GM18951 (cell line): ENCODE results near the gene IGF2BP2.

Source experiments
- POLR2A ChIP-seq: IDR thresholded peaks from 4 replicates; pipeline ENCODE4 v1.6.1; 2011; ENCODE audit warnings: mild to moderate bottlenecking; ENCODE audit not compliant: insufficient read length, insufficient read depth; ENCODE audit errors: extremely low read depth
- in situ Hi-C: fragments of 300-500 bp; cut with MboI; formaldehyde crosslinking; loops from one replicate; pipeline ENCODE4 v1.12.0; 2022; ENCODE audit warnings: low sequenced_read_pairs, mixed read lengths, inconsistent platforms; ENCODE audit not compliant: unreplicated experiment

Gene IGF2BP2

DNA sequence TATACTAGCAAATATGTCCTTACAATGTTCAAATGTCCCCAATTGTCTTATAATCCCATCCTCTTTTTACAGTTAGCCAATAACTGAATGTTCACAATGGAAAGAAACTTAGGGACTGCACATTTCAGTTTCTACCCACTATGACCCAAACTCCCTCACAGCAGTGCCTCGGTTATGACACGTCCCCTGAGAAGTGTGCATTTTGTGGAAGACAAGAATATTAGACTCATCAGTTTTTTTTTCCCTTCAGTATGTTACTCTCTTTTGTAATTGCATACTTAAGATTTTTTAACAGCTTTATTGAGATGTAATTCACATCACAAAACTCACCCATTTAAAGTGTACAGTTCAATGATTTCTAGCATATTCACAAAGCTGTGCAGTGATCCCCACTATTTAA is 64.8 kb downstream of the IGF2BP2 start:
- TF ChIP-seq POLR2A, result no peak
- in situ Hi-C loops, result no loop called here

- TF ChIP-seq POLR2A, result no peak
- in situ Hi-C loops, result no loop called here
These were observed 65.3 kb downstream of the IGF2BP2 start for GRCh38 chr3:185759512-185759911.

DNA sequence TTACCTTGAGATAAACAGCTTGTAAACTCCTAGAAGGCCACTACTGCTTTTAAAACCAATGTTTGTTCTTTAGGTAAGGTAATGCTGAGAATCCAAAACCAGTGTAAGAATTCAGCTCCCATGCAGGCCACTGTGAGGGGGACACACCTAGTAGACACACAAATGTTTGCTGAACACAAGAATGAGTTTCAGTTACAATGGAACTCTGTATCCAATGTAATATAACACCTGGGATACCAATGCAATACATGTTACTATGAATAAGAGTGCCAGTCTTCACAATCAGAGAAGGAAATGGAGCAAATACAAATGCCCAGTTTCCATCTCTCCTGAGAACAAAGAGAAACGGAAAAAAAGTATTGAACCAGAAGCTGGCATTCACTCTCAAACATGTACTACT is 65.9 kb downstream of the IGF2BP2 start:
- TF ChIP-seq POLR2A, result no peak
- in situ Hi-C loops, result no loop called here

DNA sequence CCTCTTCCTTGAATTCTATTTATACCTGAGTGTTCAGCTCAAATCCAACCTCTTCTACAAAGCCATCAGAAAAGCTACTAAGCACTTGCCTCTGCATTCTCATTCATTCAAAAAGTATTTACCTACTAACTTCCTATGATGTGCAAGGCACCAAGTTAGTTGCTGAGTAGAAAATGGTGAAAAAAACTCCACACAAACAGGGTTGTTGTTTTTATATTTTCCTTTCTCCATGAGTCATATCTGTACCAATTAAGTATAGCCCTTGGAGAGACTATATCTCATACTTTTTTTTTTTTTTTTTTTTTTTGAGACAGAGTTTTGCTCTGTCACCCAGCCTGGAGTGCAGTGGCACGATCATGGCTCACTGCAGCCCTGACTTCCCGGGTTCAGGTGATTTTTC is 67.7 kb downstream of the IGF2BP2 start:
- in situ Hi-C loops, result no loop called here
- no peak for TF ChIP-seq POLR2A

DNA sequence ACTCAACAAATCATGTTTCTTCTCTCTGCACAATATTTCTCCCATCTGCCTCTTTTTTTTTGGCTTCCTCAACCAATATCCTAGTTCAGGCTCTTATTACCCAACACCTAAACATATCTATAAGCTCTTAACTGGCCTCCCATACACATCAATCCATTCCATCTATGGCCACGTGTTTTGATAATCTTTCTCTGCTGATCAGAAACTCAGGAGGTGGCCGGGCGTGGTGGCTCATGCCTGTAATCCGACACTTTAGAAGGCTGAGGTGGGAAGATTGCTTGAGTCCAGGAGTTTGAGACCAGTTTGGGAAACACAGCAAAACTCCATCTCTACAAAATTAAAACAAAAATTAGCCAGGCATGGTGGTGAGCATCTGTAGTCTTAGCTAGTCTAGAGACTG is 68.4 kb downstream of the IGF2BP2 start:
- no peak for TF ChIP-seq POLR2A
- in situ Hi-C loops, result no loop called here

GRCh38 chr3:185754920-185755319 is 69.9 kb downstream of the IGF2BP2 start:
- TF ChIP-seq POLR2A, result no peak

DNA sequence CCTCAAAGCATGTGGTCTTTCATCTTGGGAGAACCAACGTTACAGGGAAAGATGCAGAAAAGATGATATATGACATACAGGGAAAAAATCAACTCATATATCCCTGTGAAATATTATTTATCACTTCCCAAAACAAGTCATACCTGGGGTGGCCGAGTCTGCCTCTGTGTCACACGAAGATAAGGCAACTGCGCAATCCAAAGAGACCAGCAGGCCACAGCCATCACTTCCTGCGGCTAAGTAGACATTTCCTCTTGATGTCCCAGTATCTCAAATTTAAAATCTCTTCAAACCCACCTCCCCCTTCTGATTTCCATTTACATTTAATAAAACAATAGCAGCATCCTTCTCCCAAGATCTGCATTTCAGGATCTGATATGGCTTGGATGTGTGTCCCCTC is 71.5 kb downstream of the IGF2BP2 start:
- no peak for TF ChIP-seq POLR2A
- in situ Hi-C loops, result no loop called here

More at GRCh38 chr3:185754920-185755319, 69.9 kb downstream of the IGF2BP2 start:
- in situ Hi-C loops, result no loop called here

- in situ Hi-C loops, result no loop called here
- no peak for TF ChIP-seq POLR2A
These were observed 74.1 kb downstream of the IGF2BP2 start for GRCh38 chr3:185750702-185751101.

- in situ Hi-C loops, result no loop called here
- TF ChIP-seq POLR2A, result no peak
These were observed 74.8 kb downstream of the IGF2BP2 start for GRCh38 chr3:185750015-185750414.

DNA sequence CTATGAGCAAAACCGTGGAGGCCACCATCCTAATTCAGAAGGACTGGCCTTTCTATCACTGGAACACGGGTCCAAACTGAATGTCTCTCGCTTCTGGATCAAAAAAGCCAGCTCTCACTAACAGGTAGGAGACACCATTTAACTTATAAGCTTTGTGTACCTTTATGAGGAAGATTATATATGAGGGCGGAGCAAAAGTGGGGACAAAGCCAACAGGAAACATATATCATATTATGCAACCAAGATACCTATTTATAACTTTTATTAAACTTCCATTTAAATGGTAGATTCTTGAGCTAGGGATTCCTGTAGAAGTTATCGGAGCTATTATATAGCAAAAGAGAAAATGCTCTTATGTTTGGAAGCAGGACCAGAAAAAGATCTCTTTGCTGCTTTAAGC is 78.4 kb downstream of the IGF2BP2 start:
- TF ChIP-seq POLR2A, result no peak
- in situ Hi-C loops, result no loop called here

DNA sequence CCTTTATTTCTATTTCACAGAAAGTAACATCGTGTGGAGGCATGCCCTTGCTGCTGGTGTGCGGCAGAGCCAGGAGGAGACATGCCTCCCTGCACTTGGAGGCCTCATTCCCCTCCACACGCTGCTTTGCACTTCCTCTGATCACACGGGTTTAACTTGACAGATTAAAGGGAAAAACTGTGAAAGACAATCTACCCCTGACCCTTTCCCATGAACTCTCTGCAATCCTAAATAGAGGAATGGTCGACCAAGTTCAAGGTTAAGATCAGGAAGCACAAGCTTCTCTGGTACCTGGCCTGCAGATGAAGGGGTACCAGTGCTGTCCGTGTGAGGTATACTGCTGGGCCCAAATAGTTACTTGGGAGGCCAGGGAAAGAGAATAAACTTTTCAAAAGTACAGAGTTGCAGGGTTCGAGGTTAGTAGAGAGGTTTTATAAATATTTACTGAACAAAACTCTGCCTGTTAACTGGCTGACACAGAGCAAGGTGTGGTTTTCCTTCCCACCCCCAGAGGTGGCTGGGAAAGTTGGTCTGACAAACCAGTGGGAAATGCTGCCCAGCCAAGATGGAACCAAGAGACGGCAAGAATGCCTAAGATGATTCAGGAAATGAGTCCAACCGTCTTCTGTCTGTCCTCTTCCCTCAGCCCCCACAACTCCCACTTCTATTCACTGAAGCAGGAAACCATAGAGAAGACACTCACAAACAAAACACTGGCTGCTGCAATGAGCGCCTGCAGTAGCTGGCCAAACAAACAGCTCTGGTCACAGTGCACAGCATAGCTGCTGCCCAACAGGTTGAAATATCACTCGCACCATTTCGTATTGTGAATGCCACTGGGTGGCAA is 79.6 kb downstream of the IGF2BP2 start:
- in situ Hi-C loops, result no loop called here
- no peak for TF ChIP-seq POLR2A

- in situ Hi-C loops, result no loop called here
These were observed 83.3 kb downstream of the IGF2BP2 start for GRCh38 chr3:185741586-185741985.

GRCh38 chr3:185740133-185740532 is 84.7 kb downstream of the IGF2BP2 start:
- in situ Hi-C loops, result no loop called here
- no peak for TF ChIP-seq POLR2A

More at GRCh38 chr3:185741586-185741985, 83.3 kb downstream of the IGF2BP2 start:
- TF ChIP-seq POLR2A, result no peak

- in situ Hi-C loops, result no loop called here
These were observed 85.6 kb downstream of the IGF2BP2 start for GRCh38 chr3:185739264-185739701.

More at GRCh38 chr3:185739264-185739701, 85.6 kb downstream of the IGF2BP2 start:
- no peak for TF ChIP-seq POLR2A
